CMK (cell line): Measurements from ENCODE around the gene CFAP45.

ENCODE experiments used
- DNase-seq: peaks from one replicate; pipeline ENCODE4 v3.0.0-alpha.2; 2010; ENCODE audit warnings: low read depth

The CFAP45 gene

GRCh38 chr1:159900086-159900680 lies at the start of gene CFAP45:
TSS of gene CFAP45 (minus strand) at chr1:159900165. CDS start at chr1:159900098, 67 bp downstream.
- no peak for DNase-seq

- no peak for DNase-seq
These were observed 49.2 kb upstream of the CFAP45 start for GRCh38 chr1:159949123-159949522.

- no peak for DNase-seq
These were observed 48.0 kb upstream of the CFAP45 start for GRCh38 chr1:159947942-159948341.

- DNase-seq, result no peak
These were observed 46.5 kb upstream of the CFAP45 start for GRCh38 chr1:159946242-159947187.

- DNase-seq, result no peak
These were observed 45.7 kb upstream of the CFAP45 start, which contains the start of gene IGSF9 for GRCh38 chr1:159945483-159946241. TSS of gene IGSF9 (minus strand) at chr1:159945613. CDS start at chr1:159943454, 2,159 bp downstream.

- DNase-seq, result no peak
These were observed 44.9 kb upstream of the CFAP45 start for GRCh38 chr1:159944623-159945455.

GRCh38 chr1:159943908-159944622 lies 44.1 kb upstream of the CFAP45 start:
- no peak for DNase-seq

GRCh38 chr1:159943278-159943640 lies 43.3 kb upstream of the CFAP45 start:
- no peak for DNase-seq

- no peak for DNase-seq
These were observed 42.8 kb upstream of the CFAP45 start for GRCh38 chr1:159942632-159943277.

- DNase-seq, result no peak
These were observed 41.9 kb upstream of the CFAP45 start for GRCh38 chr1:159941591-159942560.

- no peak for DNase-seq
These were observed 41.2 kb upstream of the CFAP45 start for GRCh38 chr1:159941141-159941540.

- DNase-seq, result no peak
These were observed 40.1 kb upstream of the CFAP45 start for GRCh38 chr1:159940006-159940620.

- no peak for DNase-seq
These were observed 39.7 kb upstream of the CFAP45 start for GRCh38 chr1:159939678-159940002.

- no peak for DNase-seq
These were observed 39.1 kb upstream of the CFAP45 start for GRCh38 chr1:159938905-159939677.

GRCh38 chr1:159938211-159938852 lies 38.4 kb upstream of the CFAP45 start:
- no peak for DNase-seq

GRCh38 chr1:159937054-159937750 lies 37.2 kb upstream of the CFAP45 start:
- DNase-seq, result no peak
